B cell (primary cell): ENCODE results near the gene FAM13B. TPM values are rescaled to one million over a fixed set of nuclear protein-coding genes. Genes with fewer than 3 reads are reported as not detected.

ENCODE experiments used
- ATAC-seq: fragments of 200-7000 bp; cut with Tn5 transposase; one replicate; pipeline ENCODE4 v1.10.0; 2021; ENCODE audit warnings: low read depth, mild to moderate bottlenecking, moderate number of reproducible peaks, moderate library complexity
- CTCF ChIA-PET: fragments of 350-600 bp; sonication (Branson Sonifier 250); formaldehyde crosslinking; loops from one replicate; lab custom pipeline; 2021; ENCODE audit warnings: antibody characterized with exemption, inconsistent platforms; lab: Charles Lee
- POLR2A ChIA-PET: fragments of 350-600 bp; sonication (Branson Sonifier 250); formaldehyde crosslinking; loops from one replicate; lab custom pipeline; 2021; ENCODE audit warnings: antibody characterized with exemption; lab: Charles Lee
- DNase-seq: peaks from one replicate; pipeline ENCODE4 v3.0.0; 2013
- H2AFZ ChIP-seq: 2 replicates; pipeline ENCODE4 v1.6.1; 2012; ENCODE audit warnings: mild to moderate bottlenecking, low read depth, low read length; ENCODE audit not compliant: insufficient read depth, poor library complexity, severe bottlenecking
- H3K27ac ChIP-seq, 2 donors: 1 replicate in 1 of 2; 2 replicates in 1 of 2; pipeline ENCODE4 v1.5.1; 2012 to 2013; ENCODE audit warnings: low read length in 2 of 2, mild to moderate bottlenecking in 2 of 2, moderate library complexity in 1 of 2
- H3K27me3 ChIP-seq, 4 experiments: fragments of 200-600 bp in 1 of 4; sonication (generic) in 1 of 4; replicated peaks in 1 of 4; 1 replicate in 2 of 4; 2 replicates in 2 of 4; pipeline versions ENCODE4 v1.6.1 to v1.7.0; 2013 to 2016; ENCODE audit warnings: low read length in 3 of 4, mild to moderate bottlenecking in 2 of 4, mixed read lengths in 1 of 4, moderate library complexity in 1 of 4; ENCODE audit not compliant: insufficient read depth in 4 of 4, control insufficient read depth in 3 of 4; ENCODE audit errors: control extremely low read depth in 1 of 4
- H3K36me3 ChIP-seq, 2 experiments: replicated peaks in 1 of 2; 1 replicate in 1 of 2; 2 replicates in 1 of 2; pipeline versions ENCODE4 v1.6.1 to v1.7.1; 2013; ENCODE audit warnings: low read length in 1 of 2; ENCODE audit not compliant: insufficient read depth in 2 of 2, control insufficient read depth in 1 of 2; ENCODE audit errors: control extremely low read depth in 1 of 2, extremely low read depth in 1 of 2
- H3K4me1 ChIP-seq, 2 donors: fragments of 200-600 bp in 1 of 2; sonication (generic) in 1 of 2; 1 replicate in 1 of 2; 2 replicates in 1 of 2; pipeline versions ENCODE4 v1.5.1 to v1.6.1; 2013 to 2017; ENCODE audit warnings: low read length in 2 of 2; ENCODE audit not compliant: control insufficient read depth in 2 of 2, insufficient read depth in 2 of 2
- H3K4me2 ChIP-seq: replicated peaks from 2 replicates; pipeline ENCODE3; 2012; ENCODE audit warnings: mild to moderate bottlenecking, low read depth, low read length; ENCODE audit not compliant: poor library complexity, severe bottlenecking
- H3K4me3 ChIP-seq, 5 experiments: fragments of 200-600 bp in 1 of 5; sonication (generic) in 1 of 5; 1 replicate in 3 of 5; 2 replicates in 2 of 5; pipeline versions ENCODE4 v1.5.1 to v1.7.0; 2011 to 2016; ENCODE audit warnings: low read length in 4 of 5, mild to moderate bottlenecking in 4 of 5, low read depth in 2 of 5, control low read depth in 1 of 5, moderate library complexity in 1 of 5; ENCODE audit not compliant: insufficient read depth in 1 of 5; ENCODE audit errors: control extremely low read depth in 1 of 5, extremely low read depth in 1 of 5
- H3K79me2 ChIP-seq: fragments of 200-600 bp; sonication (generic); one replicate; pipeline ENCODE4 v1.6.0; 2016; ENCODE audit warnings: low read length; ENCODE audit not compliant: control insufficient read depth, insufficient read depth
- H3K9ac ChIP-seq: fragments of 200-600 bp; sonication (generic); 2 replicates; pipeline ENCODE4 v1.6.1; 2017; ENCODE audit warnings: mild to moderate bottlenecking, low read length, moderate library complexity
- H3K9me3 ChIP-seq, 3 donors: one replicate each; pipeline versions ENCODE4 v1.6.1 to v1.7.1; 2013; ENCODE audit warnings: low read length in 2 of 3; ENCODE audit not compliant: control insufficient read depth in 2 of 3, insufficient read depth in 1 of 3; ENCODE audit errors: control extremely low read depth in 1 of 3
- H4K20me1 ChIP-seq: 2 replicates; pipeline ENCODE4 v1.6.0; 2012; ENCODE audit warnings: mild to moderate bottlenecking, low read length; ENCODE audit not compliant: insufficient read depth, control insufficient read depth, poor library complexity, severe bottlenecking
- H3K27ac Mint-ChIP-seq: one replicate; pipeline ENCODE4 v1.8.0; 2021; ENCODE audit warnings: mixed read lengths
- H3K27me3 Mint-ChIP-seq: one replicate; pipeline ENCODE4 v1.8.0; 2021; ENCODE audit warnings: mixed read lengths
- H3K4me1 Mint-ChIP-seq: one replicate; pipeline ENCODE4 v1.8.0; 2021; ENCODE audit warnings: mixed read lengths
- H3K4me3 Mint-ChIP-seq: one replicate; pipeline ENCODE4 v1.8.0; 2021; ENCODE audit warnings: mixed read lengths
- H3K9me3 Mint-ChIP-seq: one replicate; pipeline ENCODE4 v1.8.0; 2022; ENCODE audit warnings: mixed read lengths; ENCODE audit not compliant: insufficient read depth
- CTCF ChIP-seq: fragments of 200-600 bp; IDR thresholded peaks from one replicate; pipeline ENCODE4 v1.8.0; 2022; ENCODE audit warnings: antibody characterized with exemption, mild to moderate bottlenecking
- EZH2 ChIP-seq: IDR thresholded peaks from 2 replicates; pipeline ENCODE4 v1.6.1; 2012; ENCODE audit warnings: borderline replicate concordance, low read depth, mild to moderate bottlenecking, moderate library complexity, low read length; ENCODE audit not compliant: insufficient read depth, poor library complexity, severe bottlenecking
- WGBS: methylation state at CpG from one replicate; pipeline ENCODE4 v1.1.5; 2013; ENCODE audit warnings: missing lambda C conversion rate; ENCODE audit not compliant: insufficient coverage; 5-methylcytosine and 5-hydroxymethylcytosine counted together
- intact Hi-C: fragments of 100-400 bp; cut with micrococcal nuclease; formaldehyde crosslinking; loops from one replicate; pipeline ENCODE4 v1.10.0; 2022
- polyA plus RNA-seq: library from polyadenylated mRNA; depleted of rRNA; stranded (reverse); fragments of >200 nt; gene quantifications from 2 replicates; pipeline ENCODE4 v1.2.3, GENCODE V29; 2012
- total RNA-seq, 2 donors: library from RNA; stranded (reverse); fragments of 120-200 nt in 1 of 2; gene quantifications; 1 replicate in 1 of 2; 2 replicates in 1 of 2; pipeline versions ENCODE4 v1.2.3 to v1.2.4, GENCODE V29; 2013 to 2022

FAM13B gene
- total and polyA plus RNA-seq, 2 donors (not counting 1 experiment from before 2014, with no cell fraction given): 17.3 to 118 TPM

- peaks cover 0 to 3% (median 0%) of the 10 kb centered on the region in 3 donors for H3K9me3 ChIP-seq
- H3K36me3 ChIP-seq: no peaks in the 10 kb centered on the region
- H3K4me2 ChIP-seq: peak within 1 kb of the TSS; percentile 86
- Mint-ChIP-seq H3K27ac (peak within 1 kb of the TSS; percentile 97), H3K9me3 (no peaks in the 10 kb centered on the region), H3K4me1 (peaks cover 36% of the 10 kb centered on the region), H3K4me3 (peak within 1 kb of the TSS; percentile 90), H3K27me3 (no peaks in the 10 kb centered on the region)
- intact Hi-C loops: loop anchor here (1.0 to 5.0 kb wide), 3 partner anchors 48 to 139 kb away; partner anchors contain the start of gene HNRNPA0
- H2AFZ ChIP-seq: peak within 1 kb of the TSS; percentile 98
- peaks cover 20 to 22% of the 10 kb centered on the region in 2 donors for H3K4me1 ChIP-seq
- TF ChIP-seq EZH2: no peak
- no peak for TF ChIP-seq CTCF
- DNase-seq: peak; percentile 92
- H3K79me2 ChIP-seq: peaks cover 20% of the 10 kb centered on the region
- H3K9ac ChIP-seq: peak within 1 kb of the TSS; percentile 86
- POLR2A ChIA-PET: interaction anchor here (0.6 to 1.8 kb wide), 9 partner anchors 9 to 449 kb away, joined by 3 to 10 read pairs (median 4); partner anchors contain the start of gene FAM53C
- peak within 1 kb of the TSS; percentile 93 to 95 for H3K27ac ChIP-seq
- ATAC-seq: peak; percentile 99
- CTCF ChIA-PET: interaction anchor here (0.7 to 2.0 kb wide), 9 partner anchors 8 to 215 kb away, joined by 3 to 11 read pairs (median 3); partner anchors contain the start of gene FAM13B
- WGBS: 9% methylated on average over 54 of the region's 59 CpGs
- H3K4me3 ChIP-seq: peak within 1 kb of the TSS; percentile 39 to 81 (median 77)
- no peaks in the 10 kb centered on the region for H4K20me1 ChIP-seq
- H3K27me3 ChIP-seq: no peaks in the 10 kb centered on the region
These were observed 143.8 kb downstream of the FAM13B start, which contains the start of gene PKD2L2 for GRCh38 chr5:137888863-137889759. PKD2L2 (plus strand) TSS chr5:137889457; CDS start chr5:137889492, 35 bp downstream.
